Measurements from ENCODE around the gene AGPAT4.

- no peak for TF ChIP-seq MAX (IDR thresholded peaks at IDR 0.05)
- TF ChIP-seq SREBF2 (IDR thresholded peaks at IDR 0.05) = no peak
- no peak for TF ChIP-seq JUN (IDR thresholded peaks at IDR 0.05)
- TF ChIP-seq HDAC2 (IDR thresholded peaks at IDR 0.05) = no peak
- no peak for TF ChIP-seq CTCF (IDR thresholded peaks at IDR 0.05)
- no peak for TF ChIP-seq REST (IDR thresholded peaks at IDR 0.05)
- no peak for TF ChIP-seq KDM1A (IDR thresholded peaks at IDR 0.05; ENCODE audit: low read depth)
- TF ChIP-seq TP53 (CRISPR knock-in tag; IDR thresholded peaks at IDR 0.05) = no peak
- no peak for TF ChIP-seq GATA3 (IDR thresholded peaks at IDR 0.05; ENCODE audit: borderline replicate concordance)
These were observed 82.2 kb downstream of the AGPAT4 start for GRCh38 chr6:161191671-161192070.

Data from A549 (cell line).